Breast epithelium (tissue), 4 donors: ENCODE data around the gene KCNJ10. TPM values are rescaled to one million over a fixed set of nuclear protein-coding genes. Genes with fewer than 3 reads are reported as not detected.
A peak's percentile ranks its signal among the peaks of the same experiment; 100 is the strongest.

ENCODE experiments used
- DNase-seq, 2 donors: peaks; one replicate each; pipeline ENCODE4 v3.0.0-alpha.2; 2019; ENCODE audit warnings: low spot score in 2 of 2
- H3K27ac ChIP-seq, 2 donors: fragments of 200-600 bp; sonication (generic) in 1 of 2; one replicate each; pipeline ENCODE4 v1.5.1; 2016 to 2019; ENCODE audit warnings: mild to moderate bottlenecking in 1 of 2
- H3K27me3 ChIP-seq, 2 donors: fragments of 200-600 bp; sonication (generic) in 1 of 2; one replicate each; pipeline versions ENCODE4 v1.5.1 to v1.6.0; 2017 to 2019; ENCODE audit warnings: control low read depth in 1 of 2, mild to moderate bottlenecking in 1 of 2
- H3K36me3 ChIP-seq: fragments of 200-600 bp; one replicate; pipeline ENCODE4 v1.5.1; 2019
- H3K4me1 ChIP-seq, 2 donors: fragments of 200-600 bp; sonication (generic); one replicate each; pipeline ENCODE4 v1.5.1; 2016 to 2019; ENCODE audit warnings: control low read depth in 1 of 2
- H3K4me3 ChIP-seq, 3 donors: fragments of 200-600 bp; sonication (generic); 1 replicate in 2 of 3; 2 replicates in 1 of 3; pipeline ENCODE4 v1.5.1; 2016 to 2019; ENCODE audit warnings: mild to moderate bottlenecking in 3 of 3, moderate library complexity in 2 of 3
- H3K9me3 ChIP-seq, 2 donors: fragments of 200-600 bp; sonication (generic) in 1 of 2; one replicate each; pipeline ENCODE4 v1.5.1; 2016 to 2019; ENCODE audit warnings: control low read depth in 1 of 2
- POLR2A ChIP-seq: fragments of 450-650 bp; IDR thresholded peaks from one replicate; pipeline ENCODE4 v1.6.1; 2016; ENCODE audit warnings: antibody characterized with exemption, mild to moderate bottlenecking, moderate library complexity
- POLR2AphosphoS5 ChIP-seq, 3 donors: sonication (generic); formaldehyde crosslinking; IDR thresholded peaks; one replicate each; pipeline ENCODE4 v1.6.1; 2017; ENCODE audit warnings: antibody characterized with exemption in 3 of 3
- intact Hi-C: fragments of 100-400 bp; cut with DNase I; formaldehyde crosslinking; loops from one replicate; pipeline ENCODE4 v1.15.1; 2023; ENCODE audit warnings: low total_unique reads
- total RNA-seq, 3 donors: library from RNA; depleted of rRNA; stranded (reverse); fragments of >200 nt; gene quantifications; one replicate each; pipeline ENCODE4 v1.1.0, GENCODE V29; 2016
- TF ChIP-seq, protein P1 (sequence below), 3 donors: fragments of 450-650 bp; IDR thresholded peaks; one replicate each; pipeline ENCODE4 v1.5.1; 2016 to 2017; ENCODE audit warnings: antibody characterized with exemption in 3 of 3, mild to moderate bottlenecking in 3 of 3, moderate library complexity in 3 of 3

KCNJ10 gene
- total RNA-seq, 3 donors from 2014 or later, result 0.15 TPM; not detected in 2

- DNase-seq, result no peak
- no peaks in the 10 kb centered on the region for H3K36me3 ChIP-seq
- intact Hi-C loops, result no loop called here
- no peaks in the 10 kb centered on the region for H3K27me3 ChIP-seq
- H3K27ac ChIP-seq, result no peak overlapping the region
- no peak for TF ChIP-seq POLR2AphosphoS5 (IDR thresholded peaks at IDR 0.05)
- TF ChIP-seq, protein P1, sequence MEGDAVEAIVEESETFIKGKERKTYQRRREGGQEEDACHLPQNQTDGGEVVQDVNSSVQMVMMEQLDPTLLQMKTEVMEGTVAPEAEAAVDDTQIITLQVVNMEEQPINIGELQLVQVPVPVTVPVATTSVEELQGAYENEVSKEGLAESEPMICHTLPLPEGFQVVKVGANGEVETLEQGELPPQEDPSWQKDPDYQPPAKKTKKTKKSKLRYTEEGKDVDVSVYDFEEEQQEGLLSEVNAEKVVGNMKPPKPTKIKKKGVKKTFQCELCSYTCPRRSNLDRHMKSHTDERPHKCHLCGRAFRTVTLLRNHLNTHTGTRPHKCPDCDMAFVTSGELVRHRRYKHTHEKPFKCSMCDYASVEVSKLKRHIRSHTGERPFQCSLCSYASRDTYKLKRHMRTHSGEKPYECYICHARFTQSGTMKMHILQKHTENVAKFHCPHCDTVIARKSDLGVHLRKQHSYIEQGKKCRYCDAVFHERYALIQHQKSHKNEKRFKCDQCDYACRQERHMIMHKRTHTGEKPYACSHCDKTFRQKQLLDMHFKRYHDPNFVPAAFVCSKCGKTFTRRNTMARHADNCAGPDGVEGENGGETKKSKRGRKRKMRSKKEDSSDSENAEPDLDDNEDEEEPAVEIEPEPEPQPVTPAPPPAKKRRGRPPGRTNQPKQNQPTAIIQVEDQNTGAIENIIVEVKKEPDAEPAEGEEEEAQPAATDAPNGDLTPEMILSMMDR (IDR thresholded peaks at IDR 0.05), result no peak
- no peak for TF ChIP-seq POLR2A
- H3K9me3 ChIP-seq, result no peaks in the 10 kb centered on the region
- H3K4me3 ChIP-seq, result no peak overlapping the region
- no peaks in the 10 kb centered on the region for H3K4me1 ChIP-seq
These were observed 86.3 kb downstream of the KCNJ10 start for GRCh38 chr1:159983681-159984080.

DNA sequence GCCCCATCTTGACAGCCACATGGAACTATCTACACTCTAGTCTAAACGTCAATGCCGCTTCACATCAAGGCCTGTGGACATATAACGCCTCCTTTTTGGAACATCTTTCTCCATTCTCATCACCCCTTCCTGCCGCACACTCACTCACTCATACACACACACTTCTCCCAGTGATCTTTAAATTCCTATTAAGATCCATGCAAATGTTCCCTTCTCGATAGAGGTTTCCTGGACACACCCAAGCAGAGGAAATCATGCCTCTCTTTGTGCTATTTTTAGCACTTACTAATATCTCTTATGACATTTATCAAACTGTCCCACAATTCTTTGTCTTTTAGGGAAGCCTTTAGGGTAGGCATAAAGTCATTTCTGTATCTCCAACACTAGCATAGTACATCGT lies 87.7 kb downstream of the KCNJ10 start:
- H3K4me1 ChIP-seq, result no peaks in the 10 kb centered on the region
- H3K27ac ChIP-seq, result no peak overlapping the region
- H3K36me3 ChIP-seq, result no peaks in the 10 kb centered on the region
- intact Hi-C loops, result no loop called here
- no peak overlapping the region for H3K4me3 ChIP-seq
- TF ChIP-seq POLR2AphosphoS5 (IDR thresholded peaks at IDR 0.05), result no peak
- TF ChIP-seq, protein P1 (IDR thresholded peaks at IDR 0.05), result no peak
- TF ChIP-seq POLR2A, result no peak
- no peak for DNase-seq
- H3K9me3 ChIP-seq, result no peaks in the 10 kb centered on the region
- no peaks in the 10 kb centered on the region for H3K27me3 ChIP-seq

- intact Hi-C loops, result no loop called here
- Histone ChIP-seq H3K27ac (no peak overlapping the region), H3K9me3 (no peaks in the 10 kb centered on the region), H3K4me1 (no peaks in the 10 kb centered on the region), H3K4me3 (no peak overlapping the region), H3K36me3 (no peaks in the 10 kb centered on the region), H3K27me3 (no peaks in the 10 kb centered on the region)
- TF ChIP-seq POLR2A (no peak), POLR2AphosphoS5 (IDR thresholded peaks at IDR 0.05) (no peak)
- TF ChIP-seq, protein P1 (IDR thresholded peaks at IDR 0.05), result no peak
- peak in 1 of 2 donors; percentile 5 for DNase-seq
These were observed 88.5 kb downstream of the KCNJ10 start for GRCh38 chr1:159981351-159982055.

GRCh38 chr1:159980786-159981185 lies 89.2 kb downstream of the KCNJ10 start:
- Histone ChIP-seq H3K9me3 (no peaks in the 10 kb centered on the region), H3K27me3 (no peaks in the 10 kb centered on the region), H3K4me3 (no peak overlapping the region), H3K27ac (no peak overlapping the region), H3K36me3 (no peaks in the 10 kb centered on the region), H3K4me1 (no peaks in the 10 kb centered on the region)
- TF ChIP-seq POLR2A (no peak), POLR2AphosphoS5 (IDR thresholded peaks at IDR 0.05) (no peak)
- TF ChIP-seq, protein P1 (IDR thresholded peaks at IDR 0.05), result no peak
- intact Hi-C loops, result no loop called here
- no peak for DNase-seq

DNA sequence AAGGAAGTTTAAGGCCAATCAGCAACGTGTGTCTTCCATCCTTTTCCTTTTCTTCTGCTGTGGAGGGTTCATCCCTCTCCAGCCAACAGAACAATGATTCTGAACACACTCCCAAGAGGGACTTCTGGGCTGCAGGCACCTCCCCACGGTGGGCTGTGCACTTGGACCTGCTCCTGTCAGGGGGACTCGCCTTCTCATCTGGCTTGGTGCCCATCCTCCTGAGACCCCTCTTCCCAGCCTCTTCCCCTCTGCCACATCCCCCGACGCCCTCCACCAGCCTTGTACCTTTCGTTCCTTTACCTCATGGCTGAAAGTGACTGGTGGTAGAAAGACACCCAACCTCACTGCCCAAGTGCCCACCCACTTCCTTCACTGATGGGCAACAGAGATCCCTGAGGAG lies 89.9 kb downstream of the KCNJ10 start:
- Histone ChIP-seq H3K9me3 (no peaks in the 10 kb centered on the region), H3K27ac (no peak overlapping the region), H3K36me3 (no peaks in the 10 kb centered on the region), H3K4me3 (no peak overlapping the region), H3K4me1 (no peaks in the 10 kb centered on the region), H3K27me3 (no peaks in the 10 kb centered on the region)
- DNase-seq, result peak in 1 of 2 donors; percentile 11
- intact Hi-C loops, result no loop called here
- TF ChIP-seq POLR2AphosphoS5 (IDR thresholded peaks at IDR 0.05) (no peak), POLR2A (no peak)
- TF ChIP-seq, protein P1 (IDR thresholded peaks at IDR 0.05), result no peak
